Neuron (in vitro differentiated cells): Measurements from ENCODE around the gene STX10.

Source experiments
- H2AFZ ChIP-seq: one replicate; pipeline ENCODE4 v1.6.1; 2013; ENCODE audit warnings: low read depth, mild to moderate bottlenecking, inconsistent platforms, low read length, moderate library complexity
- H3K27me3 ChIP-seq: one replicate; pipeline ENCODE4 v1.6.1; 2013; ENCODE audit warnings: low read length; ENCODE audit not compliant: insufficient read depth
- H3K36me3 ChIP-seq: one replicate; pipeline ENCODE4 v1.6.1; 2013; ENCODE audit warnings: low read length; ENCODE audit not compliant: insufficient read depth
- H3K4me1 ChIP-seq: one replicate; pipeline ENCODE4 v1.6.1; 2013; ENCODE audit warnings: low read length; ENCODE audit not compliant: insufficient read depth
- H3K4me3 ChIP-seq: 2 replicates; pipeline ENCODE4 v1.5.1; 2013; ENCODE audit warnings: mild to moderate bottlenecking, low read length, moderate library complexity
- H3K9me3 ChIP-seq: one replicate; pipeline ENCODE4 v1.6.1; 2013; ENCODE audit warnings: low read length

STX10 gene

GRCh38 chr19:13146763-13147563 lies 3.2 kb downstream of the STX10 start:
- Histone ChIP-seq H3K9me3 (no peaks in the 10 kb centered on the region), H3K4me3 (no peak overlapping the region), H2AFZ (no peak overlapping the region), H3K4me1 (peaks cover 2% of the 10 kb centered on the region), H3K27me3 (no peaks in the 10 kb centered on the region), H3K36me3 (peaks cover 6% of the 10 kb centered on the region)

- Histone ChIP-seq H3K4me3 (no peak overlapping the region), H3K4me1 (peaks cover 2% of the 10 kb centered on the region), H3K27me3 (no peaks in the 10 kb centered on the region), H3K9me3 (no peaks in the 10 kb centered on the region), H2AFZ (no peak overlapping the region), H3K36me3 (peaks cover 47% of the 10 kb centered on the region)
These were observed 10.4 kb downstream of the STX10 start for GRCh38 chr19:13139633-13140311.

- no peaks in the 10 kb centered on the region for H3K9me3 ChIP-seq
- peaks cover 2% of the 10 kb centered on the region for H3K4me1 ChIP-seq
- H3K27me3 ChIP-seq, result no peaks in the 10 kb centered on the region
- peaks cover 42% of the 10 kb centered on the region for H3K36me3 ChIP-seq
- no peak overlapping the region for H3K4me3 ChIP-seq
- H2AFZ ChIP-seq, result no peak overlapping the region
These were observed 11.3 kb downstream of the STX10 start for GRCh38 chr19:13138916-13139198.

GRCh38 chr19:13138171-13138915 lies 11.8 kb downstream of the STX10 start:
- Histone ChIP-seq H3K4me3 (no peak overlapping the region), H3K9me3 (no peaks in the 10 kb centered on the region), H3K36me3 (peaks cover 42% of the 10 kb centered on the region), H2AFZ (no peak overlapping the region), H3K27me3 (no peaks in the 10 kb centered on the region), H3K4me1 (peaks cover 2% of the 10 kb centered on the region)

GRCh38 chr19:13137290-13137794 lies 12.8 kb downstream of the STX10 start:
- H3K27me3 ChIP-seq, result no peaks in the 10 kb centered on the region
- H3K9me3 ChIP-seq, result no peaks in the 10 kb centered on the region
- no peak overlapping the region for H3K4me3 ChIP-seq
- peaks cover 42% of the 10 kb centered on the region for H3K36me3 ChIP-seq
- H3K4me1 ChIP-seq, result peaks cover 2% of the 10 kb centered on the region
- H2AFZ ChIP-seq, result no peak overlapping the region

DNA sequence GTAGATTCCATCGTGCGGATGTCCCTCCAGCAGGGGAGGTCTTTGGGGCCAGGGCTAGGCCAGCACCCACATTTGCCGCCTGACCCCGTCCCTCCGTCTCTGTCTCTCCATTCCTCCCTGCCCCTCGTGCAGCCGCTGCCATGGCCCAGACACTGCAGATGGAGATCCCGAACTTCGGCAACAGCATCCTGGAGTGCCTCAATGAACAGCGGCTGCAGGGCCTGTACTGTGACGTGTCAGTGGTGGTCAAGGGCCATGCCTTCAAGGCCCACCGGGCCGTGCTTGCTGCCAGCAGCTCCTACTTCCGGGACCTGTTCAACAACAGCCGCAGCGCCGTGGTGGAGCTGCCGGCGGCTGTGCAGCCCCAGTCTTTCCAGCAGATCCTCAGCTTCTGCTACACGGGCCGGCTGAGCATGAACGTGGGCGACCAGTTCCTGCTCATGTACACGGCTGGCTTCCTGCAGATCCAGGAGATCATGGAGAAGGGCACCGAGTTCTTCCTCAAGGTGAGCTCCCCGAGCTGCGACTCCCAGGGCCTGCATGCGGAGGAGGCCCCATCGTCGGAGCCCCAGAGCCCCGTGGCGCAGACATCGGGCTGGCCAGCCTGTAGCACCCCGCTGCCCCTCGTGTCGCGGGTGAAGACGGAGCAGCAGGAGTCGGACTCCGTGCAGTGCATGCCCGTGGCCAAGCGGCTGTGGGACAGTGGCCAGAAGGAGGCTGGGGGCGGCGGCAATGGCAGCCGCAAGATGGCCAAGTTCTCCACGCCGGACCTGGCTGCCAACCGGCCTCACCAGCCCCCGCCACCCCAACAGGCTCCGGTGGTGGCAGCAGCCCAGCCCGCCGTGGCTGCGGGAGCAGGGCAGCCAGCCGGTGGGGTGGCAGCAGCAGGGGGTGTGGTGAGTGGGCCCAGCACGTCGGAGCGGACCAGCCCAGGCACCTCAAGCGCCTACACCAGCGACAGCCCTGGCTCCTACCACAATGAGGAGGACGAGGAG lies 14.8 kb downstream of the STX10 start:
- no peaks in the 10 kb centered on the region for H3K9me3 ChIP-seq
- H3K4me1 ChIP-seq, result peaks cover 2% of the 10 kb centered on the region
- H3K36me3 ChIP-seq, result peaks cover 42% of the 10 kb centered on the region
- H3K27me3 ChIP-seq, result no peaks in the 10 kb centered on the region
- H2AFZ ChIP-seq, result no peak overlapping the region
- H3K4me3 ChIP-seq, result no peak overlapping the region

DNA sequence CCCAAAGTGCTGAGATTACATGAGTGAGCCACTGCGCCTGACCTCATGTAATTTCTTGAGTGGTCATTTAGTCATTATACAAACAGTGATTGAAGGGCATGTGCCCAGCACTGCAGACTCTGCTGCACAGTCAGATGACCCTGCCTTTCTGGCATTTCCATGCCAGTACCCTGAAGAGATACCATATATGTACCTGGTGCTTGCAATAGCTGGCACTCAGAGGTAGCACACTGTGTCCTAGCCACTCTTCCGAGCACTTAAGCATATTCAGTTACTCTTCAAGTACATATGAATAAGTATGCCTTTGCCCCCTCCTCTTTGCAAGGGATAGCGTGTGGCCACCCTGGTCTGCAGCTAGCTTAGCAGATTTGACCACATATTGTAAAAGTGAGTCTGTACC lies 15.5 kb downstream of the STX10 start:
- peaks cover 42% of the 10 kb centered on the region for H3K36me3 ChIP-seq
- no peak overlapping the region for H3K4me3 ChIP-seq
- no peaks in the 10 kb centered on the region for H3K9me3 ChIP-seq
- no peaks in the 10 kb centered on the region for H3K27me3 ChIP-seq
- peaks cover 2% of the 10 kb centered on the region for H3K4me1 ChIP-seq
- H2AFZ ChIP-seq, result no peak overlapping the region

DNA sequence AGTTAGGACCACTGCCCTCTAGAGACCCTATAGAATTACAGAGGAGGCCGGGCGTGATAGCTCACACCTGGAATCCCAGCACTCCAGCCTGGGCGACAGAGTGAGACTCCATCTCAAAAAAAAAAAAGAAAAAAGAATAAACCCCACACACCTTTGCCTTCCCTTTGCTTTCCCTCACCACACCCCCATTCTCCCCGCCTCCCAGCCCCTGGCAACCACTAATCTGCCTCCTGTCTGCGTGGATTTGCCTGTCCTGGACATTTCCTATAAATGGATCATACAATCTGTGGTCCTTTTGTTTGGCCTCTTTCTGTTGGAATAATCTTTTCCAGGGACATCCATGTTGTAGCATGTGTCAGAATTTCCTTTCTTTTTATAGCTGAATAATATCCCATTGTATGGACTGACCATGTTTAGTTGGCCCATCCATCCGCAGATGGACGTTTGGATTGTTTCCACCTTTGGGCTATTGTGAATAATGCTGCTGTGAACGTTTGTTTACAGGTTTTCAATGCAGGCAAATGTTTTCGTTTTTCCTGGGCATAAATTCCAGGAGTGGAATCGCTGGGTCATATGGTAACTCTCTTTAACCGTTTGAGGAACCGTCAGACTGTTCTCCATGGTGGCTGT lies 16.8 kb downstream of the STX10 start:
- H3K4me1 ChIP-seq, result no peaks in the 10 kb centered on the region
- no peaks in the 10 kb centered on the region for H3K27me3 ChIP-seq
- peaks cover 35% of the 10 kb centered on the region for H3K36me3 ChIP-seq
- no peak overlapping the region for H2AFZ ChIP-seq
- no peak overlapping the region for H3K4me3 ChIP-seq
- H3K9me3 ChIP-seq, result no peaks in the 10 kb centered on the region

DNA sequence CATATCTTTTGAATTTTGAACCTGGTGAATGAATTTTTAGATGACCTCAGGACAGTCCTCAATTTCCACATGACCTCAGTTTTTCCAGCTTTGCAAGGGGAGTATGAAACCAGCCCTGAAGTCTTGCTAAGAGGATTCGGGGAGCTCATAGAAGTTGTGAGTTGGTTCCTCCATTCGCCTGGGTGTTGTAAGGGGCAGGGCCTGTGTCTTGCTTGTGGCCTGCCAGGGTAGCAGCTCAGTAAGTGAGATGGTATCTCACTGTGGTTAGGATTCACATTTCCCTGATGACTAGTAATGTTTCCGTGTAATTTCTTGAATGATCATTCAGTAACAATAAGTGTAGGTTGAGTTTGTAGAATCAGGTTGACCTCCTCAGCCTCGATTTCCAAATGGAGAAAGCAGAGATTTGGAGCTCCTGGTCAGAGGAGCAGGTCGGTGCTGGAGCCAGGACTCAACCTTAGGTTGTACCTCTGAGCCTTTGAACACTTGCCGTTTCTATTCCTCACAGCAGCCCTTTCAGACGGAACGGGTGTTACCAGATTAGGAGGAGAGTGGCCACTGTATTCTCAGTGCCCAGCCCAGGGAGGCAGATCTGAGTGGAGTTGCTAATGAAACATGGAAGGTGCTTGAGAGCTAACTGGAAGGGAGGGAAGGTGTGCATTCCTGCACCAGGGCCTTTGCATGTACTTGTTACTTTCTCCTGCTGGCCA lies 17.5 kb downstream of the STX10 start:
- no peaks in the 10 kb centered on the region for H3K27me3 ChIP-seq
- H3K4me3 ChIP-seq, result no peak overlapping the region
- peaks cover 28% of the 10 kb centered on the region for H3K36me3 ChIP-seq
- H2AFZ ChIP-seq, result no peak overlapping the region
- H3K9me3 ChIP-seq, result no peaks in the 10 kb centered on the region
- no peaks in the 10 kb centered on the region for H3K4me1 ChIP-seq

DNA sequence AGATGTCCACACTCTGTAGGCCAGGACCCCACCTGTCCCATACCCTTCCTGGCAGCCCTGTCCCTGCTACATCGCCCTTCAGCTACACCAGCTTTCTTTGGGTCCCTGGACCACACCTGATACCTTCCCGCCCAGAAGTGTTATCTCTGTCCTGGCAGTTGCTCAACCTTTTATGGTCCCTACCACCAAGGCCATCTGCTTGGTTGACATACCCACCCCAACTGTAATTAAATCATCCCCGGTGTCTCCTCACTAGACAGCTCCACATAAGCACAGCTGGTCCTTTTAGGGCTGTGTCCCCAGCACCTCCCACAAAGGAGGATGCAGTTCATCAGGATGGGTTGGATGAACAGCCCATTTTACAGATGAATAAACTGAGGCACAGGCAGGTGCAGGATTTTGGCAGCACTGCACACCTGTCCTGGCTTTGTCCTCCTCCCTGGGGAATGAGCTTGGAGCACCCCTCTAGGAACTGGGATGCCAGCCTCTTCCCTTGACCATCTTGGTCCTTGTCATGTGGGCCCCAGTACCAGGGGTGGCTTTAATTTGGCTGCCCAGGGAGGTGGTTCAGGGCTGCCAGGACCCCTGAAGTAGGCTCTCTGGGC lies 19.2 kb downstream of the STX10 start:
- no peaks in the 10 kb centered on the region for H3K27me3 ChIP-seq
- no peak overlapping the region for H2AFZ ChIP-seq
- H3K9me3 ChIP-seq, result no peaks in the 10 kb centered on the region
- H3K4me1 ChIP-seq, result no peaks in the 10 kb centered on the region
- H3K4me3 ChIP-seq, result no peak overlapping the region
- peaks cover 15% of the 10 kb centered on the region for H3K36me3 ChIP-seq

- H2AFZ ChIP-seq, result no peak overlapping the region
- peaks cover 4% of the 10 kb centered on the region for H3K36me3 ChIP-seq
- H3K9me3 ChIP-seq, result no peaks in the 10 kb centered on the region
- H3K4me3 ChIP-seq, result no peak overlapping the region
- H3K4me1 ChIP-seq, result no peaks in the 10 kb centered on the region
- H3K27me3 ChIP-seq, result no peaks in the 10 kb centered on the region
These were observed 20.8 kb downstream of the STX10 start for GRCh38 chr19:13129384-13129783.
